A549 (cell line): Measurements from ENCODE around the gene PSMD13. TPM values are rescaled to one million over a fixed set of nuclear protein-coding genes. Genes with fewer than 3 reads are reported as not detected.
"Not testable (repeated sequence)": the region's sequence is repeated elsewhere in the genome, so short reads cannot be mapped to it uniquely, and the experiment has no call there.

Experiments
- ATAC-seq, 2 experiments: fragments of 200-7000 bp in 1 of 2; fragments of >200 bp in 1 of 2; cut with Nextera tagmentation in 1 of 2; cut with Tn5 transposase in 1 of 2; 3 replicates each; pipeline versions ENCODE4 v1.8.0 to v1.9.1; 2018 to 2020; ENCODE audit warnings: mild to moderate bottlenecking in 1 of 2, moderate library complexity in 1 of 2
- CTCF ChIA-PET: fragments of 300-600 bp; sonication (Branson Sonifier 250); formaldehyde crosslinking; extraction: SDS; loops from one replicate; lab custom pipeline; 2021; ENCODE audit warnings: antibody characterized with exemption, inconsistent platforms; lab: Yijun Ruan, JAX
- POLR2A ChIA-PET: fragments of 350-600 bp; formaldehyde crosslinking; extraction: SDS; loops from one replicate; lab custom pipeline; 2021; ENCODE audit warnings: antibody characterized with exemption, inconsistent platforms; lab: Yijun Ruan, JAX
- DNase-seq, 2 experiments: peaks; one replicate each; pipeline versions ENCODE4 v3.0.0 to v3.0.0-alpha.2; 2011 to 2016; ENCODE audit warnings: low read depth in 1 of 2, low spot score in 1 of 2
- FAIRE-seq: peaks from 2 replicates; lab custom pipeline; 2011; peaks lifted over from hg19 to GRCh38; lab: Jason Lieb, UNC
- H3K27ac ChIP-seq, 2 experiments: fragments of >200 bp; sonication (Bioruptor Twin); formaldehyde crosslinking; 3 replicates each; pipeline ENCODE4 v1.5.1; 2016 to 2017
- H3K4me1 ChIP-seq: fragments of >200 bp; sonication (Bioruptor Twin); formaldehyde crosslinking; 3 replicates; pipeline ENCODE4 v1.6.1; 2016
- H3K4me2 ChIP-seq: fragments of >200 bp; sonication (Bioruptor Twin); formaldehyde crosslinking; 3 replicates; pipeline ENCODE4 v1.6.1; 2016
- H3K4me3 ChIP-seq: fragments of >200 bp; sonication (Bioruptor Twin); formaldehyde crosslinking; 3 replicates; pipeline ENCODE4 v1.5.1; 2016
- H3K9me3 ChIP-seq: fragments of >200 bp; sonication (Bioruptor Twin); formaldehyde crosslinking; 3 replicates; pipeline ENCODE4 v1.6.1; 2016
- CBX8 ChIP-seq: fragments of 200-600 bp; sonication (generic); IDR thresholded peaks from 2 replicates; pipeline ENCODE4 v1.6.1; 2016
- CHD2 ChIP-seq: fragments of 150-350 bp; IDR thresholded peaks from 2 replicates; pipeline ENCODE4 v1.6.1; 2014; ENCODE audit warnings: low read length; ENCODE audit not compliant: partially characterized antibody
- ESRRA ChIP-seq: fragments of 150-350 bp; IDR thresholded peaks from 2 replicates; pipeline ENCODE4 v1.6.1; 2014; ENCODE audit warnings: mild to moderate bottlenecking, low read length, borderline replicate concordance
- FOXS1 ChIP-seq: fragments of 250-450 bp; sonication (Bioruptor Pico); IDR thresholded peaks from 2 replicates; pipeline ENCODE4 v1.5.0; 2020; ENCODE audit warnings: mild to moderate bottlenecking, moderate library complexity
- JUN ChIP-seq, 2 experiments: fragments of >200 bp; sonication (Bioruptor Twin); formaldehyde crosslinking; IDR thresholded peaks; 2 replicates in 1 of 2; 3 replicates in 1 of 2; pipeline ENCODE4 v1.6.1; 2016 to 2017
- MYC ChIP-seq: IDR thresholded peaks from 2 replicates; pipeline ENCODE4 v1.6.1; 2012; ENCODE audit warnings: mild to moderate bottlenecking, inconsistent platforms, low read length, improper control_type of control experiment, borderline replicate concordance
- PHF8 ChIP-seq: fragments of 200-600 bp; sonication (generic); IDR thresholded peaks from 2 replicates; pipeline ENCODE4 v1.6.1; 2016; ENCODE audit warnings: low read depth, mild to moderate bottlenecking, antibody characterized with exemption, moderate library complexity, borderline replicate concordance
- POLR2A ChIP-seq: IDR thresholded peaks from 2 replicates; pipeline ENCODE4 v1.6.1; 2012; ENCODE audit warnings: mild to moderate bottlenecking, low read length
- POLR2AphosphoS2 ChIP-seq: conservative IDR thresholded peaks from 2 replicates; pipeline ENCODE4 v1.6.1; 2012; ENCODE audit warnings: low read length, improper control_type of control experiment, inconsistent platforms
- SREBF2 ChIP-seq: fragments of 450-650 bp; IDR thresholded peaks from 2 replicates; pipeline ENCODE4 v1.6.1; 2014; ENCODE audit warnings: mild to moderate bottlenecking, moderate library complexity
- ZFP36 ChIP-seq: fragments of 450-650 bp; IDR thresholded peaks from 2 replicates; pipeline ENCODE4 v1.6.1; 2014; ENCODE audit warnings: borderline replicate concordance; ENCODE audit not compliant: partially characterized antibody
- ZSCAN20 ChIP-seq: fragments of 250-450 bp; sonication (Bioruptor Pico); IDR thresholded peaks from 2 replicates; pipeline ENCODE4 v1.8.0; 2022; ENCODE audit warnings: mild to moderate bottlenecking, moderate library complexity
- WGBS: methylation state at CpG from one replicate; pipeline ENCODE4 v1.1.6; 2017; ENCODE audit errors: missing lambda C conversion rate; 5-methylcytosine and 5-hydroxymethylcytosine counted together
- polyA plus RNA-seq, 4 experiments: library from polyadenylated mRNA; depleted of rRNA in 3 of 4; stranded (reverse); fragments of >200 nt; fragmentation: RNase III in 1 of 4; extraction: RNeasy Plus Mini Kit Qiagen cat#74134 plus additional on column Dnase treatment in 1 of 4; gene quantifications; 2 replicates in 3 of 4; 3 replicates in 1 of 4; pipeline ENCODE4 v1.2.3, GENCODE V29; 2011 to 2017
- TF ChIP-seq, protein P1 (sequence below): fragments of >200 bp; sonication (Bioruptor Twin); formaldehyde crosslinking; IDR thresholded peaks from 3 replicates; pipeline ENCODE4 v1.6.1; 2016
- TF ChIP-seq, protein P2 (sequence below): IDR thresholded peaks from 2 replicates; pipeline ENCODE4 v1.6.1; 2012
- TF ChIP-seq, protein P3 (sequence below): IDR thresholded peaks from 2 replicates; pipeline ENCODE4 v1.6.1; 2012

Gene PSMD13
- polyA plus RNA-seq, 2 of the 4 experiments (the other 2 are of a cell fraction): 153 to 198 TPM

DNA sequence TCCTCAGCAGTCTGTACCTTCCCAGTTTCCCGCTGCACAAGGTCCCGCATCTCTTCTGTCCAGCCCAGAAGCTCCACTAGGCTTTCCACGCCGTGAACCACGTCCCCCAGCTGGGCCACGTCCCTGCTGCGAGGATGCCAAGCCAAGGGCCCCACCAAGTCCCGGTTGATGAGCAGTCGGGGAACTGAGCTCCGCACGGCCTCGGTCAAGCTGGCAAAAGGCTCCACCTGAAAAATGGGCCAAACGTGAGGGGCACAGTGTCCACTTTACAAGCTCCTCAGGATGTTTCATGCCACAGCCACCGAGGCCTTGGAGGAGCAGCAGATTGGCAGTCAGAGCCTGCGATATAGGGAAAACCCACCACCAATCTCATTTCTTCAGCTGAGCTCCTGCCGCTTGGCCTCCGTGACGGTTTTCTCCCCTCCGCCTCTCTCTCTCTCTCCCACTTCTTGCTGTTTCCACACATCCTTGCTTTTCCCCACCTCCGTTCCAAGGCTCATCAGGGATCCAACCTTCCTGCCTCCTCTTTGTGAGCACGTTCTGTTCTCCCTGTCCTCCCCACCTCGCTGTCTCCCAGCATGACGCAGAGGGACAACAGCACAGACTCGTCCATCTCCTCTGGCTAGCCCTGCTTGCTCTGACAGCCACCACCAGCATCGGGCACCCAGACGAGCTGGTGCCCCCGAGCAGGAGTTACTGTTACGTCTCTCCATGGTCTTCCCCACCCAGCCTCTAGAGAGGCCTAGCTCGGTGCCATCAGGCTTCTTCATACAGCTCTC, 17.8 kb upstream of the PSMD13 start:
- no peak for ATAC-seq

DNA sequence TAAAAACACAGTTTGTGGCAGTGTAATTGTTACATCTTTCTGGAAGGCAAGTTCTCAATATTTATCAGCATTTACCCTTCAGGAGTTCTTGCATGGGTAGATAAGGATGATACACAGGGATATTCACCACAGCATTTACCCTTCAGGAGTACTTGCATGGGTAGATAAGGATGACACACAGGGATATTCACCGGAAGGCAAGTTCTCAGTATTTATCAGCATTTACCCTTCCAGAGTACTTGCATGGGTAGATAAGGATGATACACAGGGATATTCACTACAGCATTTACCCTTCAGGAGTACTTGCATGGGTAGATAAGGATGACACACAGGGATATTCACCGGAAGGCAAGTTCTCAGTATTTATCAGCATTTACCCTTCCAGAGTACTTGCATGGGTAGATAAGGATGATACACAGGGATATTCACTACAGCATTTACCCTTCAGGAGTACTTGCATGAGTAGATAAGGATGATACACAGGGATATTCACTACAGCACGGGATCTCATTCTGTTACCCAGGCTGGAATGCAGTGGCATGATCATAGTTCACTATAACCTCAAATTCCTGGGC, 16.0 kb upstream of the PSMD13 start:
- H3K4me2 ChIP-seq, H3K27ac ChIP-seq, ATAC-seq, H3K9me3 ChIP-seq, H3K4me3 ChIP-seq, FAIRE-seq, H3K4me1 ChIP-seq, DNase-seq, POLR2A ChIA-PET: not testable (repeated sequence)
- 92% methylated on average over 3 of the region's 3 CpGs for WGBS
- CTCF ChIA-PET: interaction anchor here (1.4 to 2.1 kb wide), 2 partner anchors 12 to 16 kb away, joined by 3 to 10 read pairs; partner anchors contain the start of gene PSMD13

More for the DNA sequence above, 17.8 kb upstream of the PSMD13 start:
- no peak for DNase-seq
- ChIA-PET CTCF (interaction anchor here (0.6 to 2.0 kb wide), 6 partner anchors 10 to 232 kb away, joined by 3 to 11 read pairs (median 3); no protein-coding TSS in a partner anchor), POLR2A (no interaction called here)
- no peaks in the 10 kb centered on the region for H3K4me1 ChIP-seq
- no peaks in the 10 kb centered on the region for H3K9me3 ChIP-seq
- no peak overlapping the region for H3K4me2 ChIP-seq
- WGBS: 88% methylated on average over 28 of the region's 29 CpGs
- H3K4me3 ChIP-seq: no peak overlapping the region
- no peak for FAIRE-seq
- no peak overlapping the region for H3K27ac ChIP-seq
- no peak for TF ChIP-seq JUN (IDR thresholded peaks at IDR 0.05)
- no peak for TF ChIP-seq ZSCAN20 (CRISPR knock-in tag)
- no peak for TF ChIP-seq MYC
- TF ChIP-seq SREBF2: no peak
- TF ChIP-seq ZFP36: no peak
- TF ChIP-seq, protein P1, sequence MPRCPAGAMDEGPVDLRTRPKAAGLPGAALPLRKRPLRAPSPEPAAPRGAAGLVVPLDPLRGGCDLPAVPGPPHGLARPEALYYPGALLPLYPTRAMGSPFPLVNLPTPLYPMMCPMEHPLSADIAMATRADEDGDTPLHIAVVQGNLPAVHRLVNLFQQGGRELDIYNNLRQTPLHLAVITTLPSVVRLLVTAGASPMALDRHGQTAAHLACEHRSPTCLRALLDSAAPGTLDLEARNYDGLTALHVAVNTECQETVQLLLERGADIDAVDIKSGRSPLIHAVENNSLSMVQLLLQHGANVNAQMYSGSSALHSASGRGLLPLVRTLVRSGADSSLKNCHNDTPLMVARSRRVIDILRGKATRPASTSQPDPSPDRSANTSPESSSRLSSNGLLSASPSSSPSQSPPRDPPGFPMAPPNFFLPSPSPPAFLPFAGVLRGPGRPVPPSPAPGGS: no peak
- TF ChIP-seq POLR2AphosphoS2: no peak

DNA sequence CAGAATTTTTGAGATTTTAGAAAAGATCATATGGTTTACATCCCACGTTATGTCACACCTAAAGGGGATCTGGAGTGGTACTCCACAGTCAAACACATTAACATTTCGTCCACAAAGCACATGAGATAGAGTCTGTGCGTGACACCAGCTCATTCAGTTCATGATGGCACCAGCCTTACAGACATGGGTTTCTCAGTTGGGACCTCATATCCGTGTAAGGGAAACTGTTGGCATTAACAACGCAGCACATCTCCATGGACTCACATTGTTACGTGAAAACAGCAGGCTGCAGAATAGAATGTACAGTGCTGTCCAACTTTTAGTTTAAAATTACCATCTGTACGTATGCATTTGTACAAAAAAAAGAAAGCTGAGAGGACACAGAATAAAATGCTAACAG, 15.2 kb upstream of the PSMD13 start:
- TF ChIP-seq, protein P2, sequence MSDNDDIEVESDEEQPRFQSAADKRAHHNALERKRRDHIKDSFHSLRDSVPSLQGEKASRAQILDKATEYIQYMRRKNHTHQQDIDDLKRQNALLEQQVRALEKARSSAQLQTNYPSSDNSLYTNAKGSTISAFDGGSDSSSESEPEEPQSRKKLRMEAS: no peak
- TF ChIP-seq PHF8 (no peak), CHD2 (no peak)
- TF ChIP-seq, protein P3, sequence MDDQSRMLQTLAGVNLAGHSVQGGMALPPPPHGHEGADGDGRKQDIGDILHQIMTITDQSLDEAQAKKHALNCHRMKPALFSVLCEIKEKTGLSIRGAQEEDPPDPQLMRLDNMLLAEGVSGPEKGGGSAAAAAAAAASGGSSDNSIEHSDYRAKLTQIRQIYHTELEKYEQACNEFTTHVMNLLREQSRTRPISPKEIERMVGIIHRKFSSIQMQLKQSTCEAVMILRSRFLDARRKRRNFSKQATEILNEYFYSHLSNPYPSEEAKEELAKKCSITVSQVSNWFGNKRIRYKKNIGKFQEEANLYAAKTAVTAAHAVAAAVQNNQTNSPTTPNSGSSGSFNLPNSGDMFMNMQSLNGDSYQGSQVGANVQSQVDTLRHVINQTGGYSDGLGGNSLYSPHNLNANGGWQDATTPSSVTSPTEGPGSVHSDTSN: no peak
- DNase-seq (no peak), FAIRE-seq (no peak), ATAC-seq (no peak)
- Histone ChIP-seq H3K27ac (no peak overlapping the region), H3K4me2 (no peak overlapping the region), H3K4me1 (no peaks in the 10 kb centered on the region), H3K4me3 (no peak overlapping the region), H3K9me3 (no peaks in the 10 kb centered on the region)
- POLR2A ChIA-PET: no interaction called here
- CTCF ChIA-PET: interaction anchor here (0.8 to 2.5 kb wide), 5 partner anchors 11 to 84 kb away, joined by 3 to 10 read pairs (median 7); partner anchors contain the start of gene PSMD13
- 87% methylated on average over 7 of the region's 7 CpGs for whole genome bisulfite sequencing

DNA sequence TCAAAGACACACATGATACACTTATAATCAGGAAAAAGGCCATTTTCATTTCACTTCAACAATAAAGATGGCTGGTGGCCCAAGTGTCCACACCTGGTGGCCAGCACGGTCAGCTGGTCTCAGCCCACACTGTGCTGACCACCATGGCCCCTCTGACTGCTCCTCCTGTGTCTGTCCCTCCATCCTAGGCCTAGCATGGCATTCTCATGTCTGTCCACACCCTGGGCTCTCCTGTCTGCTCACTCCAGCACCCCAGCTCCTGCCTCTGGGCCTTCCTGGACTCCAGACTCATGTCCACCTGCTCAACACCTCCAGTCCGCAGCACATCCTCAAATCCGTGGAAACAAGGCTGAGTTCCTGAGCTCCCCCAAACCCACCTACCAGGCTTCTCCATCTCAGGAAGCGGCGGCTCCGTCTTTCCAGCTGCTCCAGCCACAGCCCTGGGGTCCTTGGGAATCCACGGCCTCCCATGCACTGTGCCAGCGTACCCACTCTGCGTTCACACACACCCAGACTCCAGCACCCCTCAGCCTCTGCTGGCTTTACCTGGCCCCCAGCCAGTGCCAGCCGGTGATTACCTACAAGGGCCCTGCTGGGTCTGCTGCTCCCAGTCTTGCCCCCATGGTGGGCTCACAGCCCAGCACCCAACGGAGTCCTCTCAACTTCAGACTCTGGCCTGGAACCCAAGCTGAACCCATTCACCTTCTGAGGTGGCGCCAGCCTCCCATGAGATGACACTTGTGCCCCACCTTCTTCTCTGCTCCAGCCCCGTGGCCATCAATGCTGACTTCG, 14.6 kb upstream of the PSMD13 start:
- DNase-seq (no peak), ATAC-seq (no peak), FAIRE-seq (no peak)
- POLR2A ChIA-PET: no interaction called here
- Histone ChIP-seq H3K4me2 (no peak overlapping the region), H3K4me3 (no peak overlapping the region), H3K9me3 (no peaks in the 10 kb centered on the region), H3K27ac (no peak overlapping the region), H3K4me1 (no peaks in the 10 kb centered on the region)
- CTCF ChIA-PET: interaction anchor here (0.8 to 2.5 kb wide), 6 partner anchors 11 to 83 kb away, joined by 3 to 10 read pairs (median 5); partner anchors contain the start of gene PSMD13
- no peak for TF ChIP-seq ESRRA
- TF ChIP-seq POLR2A: no peak; the same call in 1 of the 2 replicates
- no peak for TF ChIP-seq FOXS1 (CRISPR knock-in tag)
- no peak for TF ChIP-seq CBX8
- 95% methylated on average over 14 of the region's 14 CpGs for WGBS
